ENCODE results near the gene ANKRD39. TPM values are rescaled to one million over a fixed set of nuclear protein-coding genes. Genes with fewer than 3 reads are reported as not detected.

The ANKRD39 gene
- total RNA-seq, 3 donors from 2014 or later, result 11.2 to 14.1 (median 12.2) TPM

DNA sequence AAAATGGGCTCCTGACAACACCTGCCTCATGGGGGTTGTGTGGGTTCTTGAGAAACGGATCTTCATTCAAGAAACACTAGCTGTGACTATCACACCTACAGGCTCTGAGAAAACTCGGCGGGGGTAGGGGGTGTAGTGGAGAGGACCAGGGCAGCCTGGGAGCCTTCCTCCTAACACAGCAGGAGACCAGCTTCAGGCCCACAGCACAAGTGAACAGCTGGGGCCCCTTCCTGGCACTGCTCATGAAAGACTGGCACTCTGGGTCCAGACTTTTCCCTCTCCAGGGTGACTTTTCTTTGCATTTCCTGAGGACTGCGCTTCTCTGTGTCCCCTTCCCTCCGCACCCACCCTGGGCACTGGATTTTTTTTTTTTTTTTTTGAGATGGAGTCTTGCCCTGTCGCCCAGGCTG lies 19.2 kb upstream of the ANKRD39 start:
- intact Hi-C loops (cut with DNase I, micrococcal nuclease), result no loop called here
- Histone ChIP-seq H3K9me3 (no peaks in the 10 kb centered on the region), H3K4me3 (no peak overlapping the region), H3K4me1 (ENCODE audit: low read depth) (peaks cover 3% of the 10 kb centered on the region), H3K36me3 (ENCODE audit: low read depth) (no peaks in the 10 kb centered on the region)
- TF ChIP-seq, protein P1, sequence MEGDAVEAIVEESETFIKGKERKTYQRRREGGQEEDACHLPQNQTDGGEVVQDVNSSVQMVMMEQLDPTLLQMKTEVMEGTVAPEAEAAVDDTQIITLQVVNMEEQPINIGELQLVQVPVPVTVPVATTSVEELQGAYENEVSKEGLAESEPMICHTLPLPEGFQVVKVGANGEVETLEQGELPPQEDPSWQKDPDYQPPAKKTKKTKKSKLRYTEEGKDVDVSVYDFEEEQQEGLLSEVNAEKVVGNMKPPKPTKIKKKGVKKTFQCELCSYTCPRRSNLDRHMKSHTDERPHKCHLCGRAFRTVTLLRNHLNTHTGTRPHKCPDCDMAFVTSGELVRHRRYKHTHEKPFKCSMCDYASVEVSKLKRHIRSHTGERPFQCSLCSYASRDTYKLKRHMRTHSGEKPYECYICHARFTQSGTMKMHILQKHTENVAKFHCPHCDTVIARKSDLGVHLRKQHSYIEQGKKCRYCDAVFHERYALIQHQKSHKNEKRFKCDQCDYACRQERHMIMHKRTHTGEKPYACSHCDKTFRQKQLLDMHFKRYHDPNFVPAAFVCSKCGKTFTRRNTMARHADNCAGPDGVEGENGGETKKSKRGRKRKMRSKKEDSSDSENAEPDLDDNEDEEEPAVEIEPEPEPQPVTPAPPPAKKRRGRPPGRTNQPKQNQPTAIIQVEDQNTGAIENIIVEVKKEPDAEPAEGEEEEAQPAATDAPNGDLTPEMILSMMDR (IDR thresholded peaks at IDR 0.05), result no peak
- ATAC-seq (no peak), DNase-seq (no peak)

DNA sequence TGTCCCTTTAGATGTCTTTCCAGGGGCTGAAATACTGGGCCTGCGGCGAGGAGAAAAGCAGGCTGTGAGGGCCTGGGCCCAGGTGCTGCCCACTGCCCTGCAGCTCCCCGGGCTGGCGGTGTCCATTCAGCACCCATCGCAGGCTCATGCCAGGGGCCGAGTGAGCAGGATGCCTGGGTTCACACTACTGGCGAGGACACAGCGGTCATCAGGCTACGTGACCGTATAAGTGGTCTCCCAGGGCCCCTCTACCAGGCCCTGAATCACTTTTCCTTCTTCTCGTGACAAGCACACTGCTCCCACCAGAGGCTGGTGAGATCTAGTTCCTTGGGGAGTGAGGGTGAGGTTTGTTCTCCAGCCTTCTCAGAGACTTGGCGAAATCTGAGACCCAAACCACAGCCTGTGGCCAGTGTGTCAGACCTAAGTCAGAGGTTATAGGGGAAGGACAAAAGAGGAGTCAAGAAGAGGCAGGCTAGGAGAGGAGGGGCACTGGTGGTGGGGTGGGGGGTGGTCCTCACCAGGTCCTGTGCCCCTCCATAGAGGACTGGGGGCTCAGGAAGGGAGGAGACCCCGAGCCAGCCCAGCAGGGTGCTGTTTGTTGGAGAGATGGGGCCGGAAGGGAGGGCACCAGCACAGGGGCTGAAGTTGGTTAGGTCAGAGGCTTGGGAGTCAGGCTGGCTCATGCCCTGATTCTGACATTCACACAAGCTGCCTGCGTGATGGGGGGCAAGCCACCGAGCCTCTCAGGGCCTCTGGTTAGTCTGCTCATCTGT lies 18.6 kb upstream of the ANKRD39 start:
- H3K4me1 ChIP-seq (ENCODE audit: low read depth), result peaks cover 3% of the 10 kb centered on the region
- TF ChIP-seq, protein P1 (IDR thresholded peaks at IDR 0.05), result no peak
- no peak for ATAC-seq
- DNase-seq, result no peak
- H3K36me3 ChIP-seq (ENCODE audit: low read depth), result no peaks in the 10 kb centered on the region
- H3K4me3 ChIP-seq, result no peak overlapping the region
- H3K9me3 ChIP-seq, result no peaks in the 10 kb centered on the region
- intact Hi-C loops (cut with DNase I, micrococcal nuclease), result no loop called here

DNA sequence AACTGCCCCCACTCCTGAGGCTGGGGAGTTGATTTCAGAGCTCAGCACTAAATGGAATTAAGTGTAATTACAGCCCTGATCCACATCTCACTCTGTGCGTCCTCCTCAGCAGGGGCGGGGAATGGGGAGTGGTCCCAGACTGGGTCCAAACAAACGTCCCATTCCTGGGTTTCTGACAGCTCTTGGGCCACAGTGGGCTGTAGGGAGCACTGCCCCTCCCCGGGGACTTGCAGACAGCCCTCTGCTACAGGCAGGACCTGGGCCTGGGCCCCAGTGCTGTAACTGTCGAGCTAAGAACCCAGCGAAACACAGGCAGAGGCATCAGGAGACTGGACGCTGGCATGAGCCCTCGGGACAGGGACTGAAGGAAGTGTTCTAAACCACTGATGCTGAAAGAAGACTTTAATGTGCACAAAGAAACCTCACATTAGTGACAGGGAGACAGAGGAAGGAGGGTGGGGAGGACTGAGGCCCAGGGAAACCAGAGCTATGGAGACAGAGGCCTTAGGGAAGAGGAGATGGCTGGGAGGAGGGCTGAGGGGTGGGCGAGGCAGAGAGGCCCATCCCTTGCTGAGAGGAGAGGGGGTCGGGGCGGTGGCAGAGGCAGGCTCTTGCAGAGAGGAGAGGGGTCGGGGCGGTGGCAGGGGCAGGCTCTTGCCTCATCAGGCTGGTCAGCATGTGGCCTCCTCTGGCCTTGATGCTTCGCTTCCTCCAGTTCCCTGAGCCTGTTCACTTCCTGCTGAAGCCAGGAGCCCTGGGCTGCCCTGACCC lies 17.9 kb upstream of the ANKRD39 start:
- H3K36me3 ChIP-seq (ENCODE audit: low read depth), result no peaks in the 10 kb centered on the region
- H3K4me3 ChIP-seq, result no peak overlapping the region
- intact Hi-C loops (cut with DNase I, micrococcal nuclease), result no loop called here
- DNase-seq (no peak), ATAC-seq (no peak)
- peaks cover 5% of the 10 kb centered on the region for H3K4me1 ChIP-seq (ENCODE audit: low read depth)
- TF ChIP-seq, protein P1 (IDR thresholded peaks at IDR 0.05), result no peak
- no peaks in the 10 kb centered on the region for H3K9me3 ChIP-seq

DNA sequence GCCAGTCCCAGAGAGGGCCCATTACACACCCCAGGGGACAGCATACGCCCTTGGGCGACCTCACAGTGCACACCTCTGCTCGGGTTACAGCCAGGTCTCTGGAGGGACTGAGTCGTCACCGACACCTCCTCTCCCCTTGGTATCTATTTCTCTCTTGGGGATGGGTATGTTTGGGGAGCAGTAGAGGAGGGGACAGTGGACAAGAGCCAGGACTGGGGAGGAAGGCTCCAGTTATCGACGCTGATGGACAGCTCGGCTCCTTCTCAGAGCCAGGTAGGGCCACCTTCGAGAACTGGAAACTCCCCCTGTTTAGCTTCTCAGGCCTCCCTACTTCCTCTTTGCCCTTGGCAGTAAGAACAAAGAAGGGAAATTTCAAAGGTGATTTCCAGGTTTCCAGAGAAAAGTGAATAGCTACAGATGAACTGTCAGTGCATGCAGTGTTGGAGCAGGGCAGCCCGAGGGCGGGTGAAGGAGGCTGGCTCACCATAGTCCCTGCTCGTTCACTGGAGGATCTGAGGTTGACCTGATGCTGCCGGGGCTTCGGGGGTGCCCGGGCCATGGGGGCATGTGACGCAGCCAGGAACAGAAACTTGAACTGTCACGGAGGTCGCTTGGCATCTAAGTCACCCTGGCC lies 16.5 kb upstream of the ANKRD39 start:
- no peak for ATAC-seq
- Histone ChIP-seq H3K36me3 (ENCODE audit: low read depth) (no peaks in the 10 kb centered on the region), H3K4me3 (no peak overlapping the region), H3K4me1 (ENCODE audit: low read depth) (peaks cover 9% of the 10 kb centered on the region), H3K9me3 (no peaks in the 10 kb centered on the region)
- no peak for DNase-seq
- TF ChIP-seq, protein P1 (IDR thresholded peaks at IDR 0.05), result no peak
- intact Hi-C loops (cut with DNase I, micrococcal nuclease), result loop anchor here in 1 of 2 donors (5.0 kb wide), 1 partner anchor 33 kb away; no protein-coding TSS in a partner anchor

DNA sequence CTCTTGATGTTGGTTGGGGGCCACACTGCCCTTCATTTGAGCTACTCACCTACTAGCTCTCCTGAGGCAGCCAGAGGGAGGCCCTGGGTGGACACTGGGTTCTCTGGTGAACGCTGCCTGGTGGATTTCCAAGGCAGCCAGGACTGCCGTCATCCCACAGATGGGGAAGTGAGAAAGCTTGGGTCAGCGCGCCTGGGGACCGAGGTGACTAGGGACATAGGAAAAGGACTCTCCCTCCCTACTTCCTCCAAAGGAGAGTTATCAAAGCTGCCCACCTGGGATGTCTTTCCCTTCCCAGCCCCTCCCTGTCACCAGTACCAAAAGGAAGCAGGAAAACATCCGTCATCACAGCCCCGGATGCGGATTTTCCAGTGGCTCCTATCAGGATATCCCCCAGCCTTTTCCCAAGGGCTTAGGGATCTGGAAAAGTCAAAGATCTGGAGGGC lies 15.9 kb upstream of the ANKRD39 start:
- TF ChIP-seq, protein P1 (IDR thresholded peaks at IDR 0.05), result no peak
- no peak for DNase-seq
- peaks cover 12% of the 10 kb centered on the region for H3K4me1 ChIP-seq (ENCODE audit: low read depth)
- no peak for ATAC-seq
- no peaks in the 10 kb centered on the region for H3K9me3 ChIP-seq
- no peak overlapping the region for H3K4me3 ChIP-seq
- H3K36me3 ChIP-seq (ENCODE audit: low read depth), result no peaks in the 10 kb centered on the region
- intact Hi-C loops (cut with DNase I, micrococcal nuclease), result loop anchor here in 1 of 2 donors (5.0 kb wide), 1 partner anchor 34 kb away; no protein-coding TSS in a partner anchor

Measured in mucosa of descending colon (tissue), 3 donors.